NCI-H2029 treated with DMSO at 0.1 percent for 48 hours (cell line): Measurements from ENCODE around the gene C16orf96.
"Not testable (repeated sequence)": the region's sequence is repeated elsewhere in the genome, so short reads cannot be mapped to it uniquely, and the experiment has no call there.

ENCODE experiments used
- DNase-seq: peaks from one replicate; lab custom pipeline; 2025; lab: John Stamatoyannopoulos, UW

The C16orf96 gene

DNA sequence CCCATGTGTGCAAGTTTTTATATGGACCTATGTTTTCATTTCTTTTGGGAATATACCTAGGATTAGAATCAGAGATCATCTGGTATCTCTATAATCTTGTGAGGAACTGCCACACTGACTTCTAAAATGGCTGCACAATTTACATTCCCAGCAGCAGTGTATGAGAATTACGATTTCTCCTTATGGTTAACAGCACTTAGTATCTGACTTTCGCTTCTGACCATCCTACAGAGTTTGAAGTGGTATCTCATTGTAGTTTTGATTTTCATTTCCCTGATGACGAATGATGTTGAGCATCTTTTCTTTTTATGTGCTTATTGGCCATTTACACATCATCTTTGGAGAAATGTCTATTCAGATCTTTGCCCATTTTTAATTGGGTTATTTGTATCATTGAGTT, 10.0 kb downstream of the C16orf96 start:
- DNase-seq, result no peak

DNA sequence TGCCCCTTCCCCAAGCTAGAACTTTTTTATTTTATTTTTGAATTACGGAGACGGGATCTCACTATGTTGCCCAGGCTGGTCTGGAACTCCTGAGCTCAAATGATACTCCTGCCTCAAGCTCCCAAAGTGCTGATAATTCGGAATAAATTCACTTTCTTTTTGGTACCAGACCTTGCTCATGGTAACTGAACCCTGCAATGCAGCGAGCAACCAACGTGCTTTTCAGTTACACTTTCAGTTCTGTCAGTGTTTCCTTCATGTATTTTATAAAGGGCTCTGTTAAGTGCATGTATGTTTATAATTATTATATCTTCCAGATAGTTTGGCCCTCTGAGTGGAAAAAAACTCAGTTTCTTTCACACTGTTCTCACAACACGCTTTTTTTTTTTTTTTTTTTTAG, 13.9 kb downstream of the C16orf96 start:
- DNase-seq, result no peak

DNA sequence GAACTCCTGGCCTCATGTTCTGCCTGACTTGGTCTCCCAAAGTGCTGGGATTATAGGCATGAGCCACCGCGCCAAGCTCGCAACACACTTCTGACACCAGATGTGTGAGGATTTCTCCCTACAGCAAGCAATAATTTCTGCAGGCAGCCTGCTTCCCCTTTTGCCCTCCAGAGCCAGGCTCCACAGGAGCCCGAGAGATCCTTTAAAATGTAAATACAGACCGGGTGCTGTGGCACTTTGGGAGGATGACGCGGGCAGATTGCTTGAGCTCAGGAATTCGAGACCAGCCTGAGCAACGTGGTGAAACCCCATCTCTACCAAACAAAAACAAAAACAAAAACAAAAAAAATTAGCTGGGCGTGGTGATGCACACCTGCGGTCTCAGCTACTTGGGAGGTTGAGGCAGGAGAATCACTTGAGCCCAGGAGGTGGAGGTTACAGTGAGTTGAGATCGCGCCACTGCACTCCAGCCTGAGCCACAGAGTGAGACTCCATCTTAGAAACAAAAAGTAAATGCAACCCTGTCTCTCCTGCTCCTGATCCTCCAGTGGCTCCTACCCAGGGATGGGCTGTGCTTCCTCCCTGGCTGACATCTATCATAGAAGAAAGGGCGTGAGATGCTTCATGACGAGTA, 14.7 kb downstream of the C16orf96 start:
- DNase-seq, result no peak

- DNase-seq, result no peak
Observed at GRCh38 chr16:4572715-4573114, 16.6 kb downstream of the C16orf96 start.

GRCh38 chr16:4573926-4574325, 17.8 kb downstream of the C16orf96 start:
- DNase-seq, result not testable (repeated sequence)

GRCh38 chr16:4574919-4575705, 19.0 kb downstream of the C16orf96 start:
- DNase-seq, result no peak

DNA sequence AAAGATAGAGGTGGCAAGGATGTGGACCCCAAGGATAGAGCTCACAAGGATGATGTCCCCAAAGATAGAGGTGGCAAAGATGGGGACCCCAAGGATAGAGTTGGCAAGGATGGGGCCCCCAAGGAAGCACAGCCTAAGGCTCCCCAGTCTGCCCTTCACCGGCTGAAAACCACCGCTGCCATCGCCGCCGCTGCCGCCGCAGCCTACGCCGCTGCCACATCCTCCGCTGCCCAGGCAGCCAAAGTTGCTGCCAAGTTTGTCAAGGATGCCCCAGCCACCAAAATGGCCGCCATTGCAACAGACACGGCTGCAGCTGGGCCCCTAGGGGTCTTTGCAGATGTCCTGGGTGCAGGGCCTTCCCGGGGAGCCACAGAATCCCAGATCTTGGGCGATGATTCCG, 19.9 kb downstream of the C16orf96 start:
- no peak for DNase-seq

GRCh38 chr16:4578961-4579530, 22.9 kb downstream of the C16orf96 start:
- DNase-seq, result peak; percentile 44

DNA sequence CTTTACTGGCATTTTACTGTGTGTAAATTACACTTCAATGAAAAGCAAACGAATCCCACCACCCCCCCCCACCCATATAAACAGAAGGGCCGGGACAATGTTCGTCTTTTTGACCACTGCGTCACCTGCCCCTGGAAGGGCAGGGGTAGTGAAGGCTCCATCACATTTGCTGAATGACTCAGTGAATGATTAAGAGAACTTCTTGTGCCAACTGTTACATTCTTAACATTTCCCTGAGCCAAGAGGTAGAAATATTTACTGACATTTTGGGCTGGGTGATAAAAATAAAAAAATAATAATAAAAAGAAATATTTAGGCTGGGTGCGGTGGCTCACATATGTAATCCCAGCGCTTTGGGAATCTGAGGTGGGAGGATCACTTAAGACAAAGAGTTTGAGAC, 24.1 kb downstream of the C16orf96 start:
- DNase-seq, result no peak

DNA sequence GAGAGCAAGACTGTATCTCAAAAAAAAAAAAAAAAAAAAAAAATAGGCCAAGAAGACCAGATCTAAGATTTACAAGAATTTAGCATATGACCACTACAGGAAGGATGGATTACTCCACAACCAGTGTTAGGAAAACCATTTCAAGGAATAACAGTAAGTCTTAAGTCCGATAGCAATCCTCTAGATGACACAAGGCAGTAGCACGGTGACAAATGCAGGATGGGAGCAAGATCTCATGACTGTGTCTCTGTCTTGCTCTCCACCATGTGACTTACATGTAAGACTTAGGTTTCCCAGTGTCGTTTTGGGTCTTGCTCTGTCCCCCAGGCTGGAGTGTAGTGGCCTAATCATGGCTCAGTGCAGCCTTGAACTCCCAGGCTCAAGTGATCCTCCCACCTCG, 27.8 kb downstream of the C16orf96 start:
- no peak for DNase-seq

GRCh38 chr16:4586291-4586690, 30.2 kb downstream of the C16orf96 start:
- DNase-seq, result no peak

DNA sequence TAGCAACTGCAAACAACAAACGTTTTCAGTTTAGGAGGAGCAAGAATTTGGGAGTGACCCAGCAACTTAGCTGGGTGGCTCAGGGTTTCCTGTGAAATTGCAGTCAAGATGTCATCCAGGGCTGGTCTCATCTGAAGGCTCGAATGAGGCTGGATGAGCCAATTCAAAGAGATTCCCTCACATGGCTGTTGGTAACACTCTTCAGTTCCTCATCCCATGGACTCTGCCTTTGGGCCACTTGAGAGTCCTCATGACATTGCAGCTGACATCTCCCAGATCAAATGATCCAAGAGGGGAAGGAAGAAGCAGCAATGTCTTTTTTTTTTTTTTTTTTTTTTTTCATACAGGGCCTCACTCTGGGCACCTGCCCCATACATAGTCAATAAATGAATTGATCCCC, 32.2 kb downstream of the C16orf96 start:
- DNase-seq, result no peak

DNA sequence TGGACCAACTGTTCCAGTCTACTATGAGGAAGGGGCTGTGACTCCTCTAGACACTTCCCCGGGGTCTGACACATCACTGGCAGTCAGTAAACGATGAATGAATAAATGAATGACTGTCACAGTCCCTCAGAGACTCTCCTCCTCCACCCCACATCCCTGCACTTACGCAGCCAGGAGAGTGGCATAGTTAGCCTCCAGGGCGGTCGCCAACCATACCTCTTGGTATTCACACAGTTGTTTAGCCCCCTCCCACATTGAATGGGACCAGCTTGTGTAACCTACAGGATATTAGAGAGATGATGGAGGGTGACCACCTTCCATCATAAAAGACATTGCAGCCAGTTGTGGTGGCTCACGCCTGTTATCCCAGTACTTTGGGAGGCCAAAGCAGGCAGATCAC, 32.8 kb downstream of the C16orf96 start:
- no peak for DNase-seq

- no peak for DNase-seq
Observed at GRCh38 chr16:4591191-4591590, 35.1 kb downstream of the C16orf96 start.

DNA sequence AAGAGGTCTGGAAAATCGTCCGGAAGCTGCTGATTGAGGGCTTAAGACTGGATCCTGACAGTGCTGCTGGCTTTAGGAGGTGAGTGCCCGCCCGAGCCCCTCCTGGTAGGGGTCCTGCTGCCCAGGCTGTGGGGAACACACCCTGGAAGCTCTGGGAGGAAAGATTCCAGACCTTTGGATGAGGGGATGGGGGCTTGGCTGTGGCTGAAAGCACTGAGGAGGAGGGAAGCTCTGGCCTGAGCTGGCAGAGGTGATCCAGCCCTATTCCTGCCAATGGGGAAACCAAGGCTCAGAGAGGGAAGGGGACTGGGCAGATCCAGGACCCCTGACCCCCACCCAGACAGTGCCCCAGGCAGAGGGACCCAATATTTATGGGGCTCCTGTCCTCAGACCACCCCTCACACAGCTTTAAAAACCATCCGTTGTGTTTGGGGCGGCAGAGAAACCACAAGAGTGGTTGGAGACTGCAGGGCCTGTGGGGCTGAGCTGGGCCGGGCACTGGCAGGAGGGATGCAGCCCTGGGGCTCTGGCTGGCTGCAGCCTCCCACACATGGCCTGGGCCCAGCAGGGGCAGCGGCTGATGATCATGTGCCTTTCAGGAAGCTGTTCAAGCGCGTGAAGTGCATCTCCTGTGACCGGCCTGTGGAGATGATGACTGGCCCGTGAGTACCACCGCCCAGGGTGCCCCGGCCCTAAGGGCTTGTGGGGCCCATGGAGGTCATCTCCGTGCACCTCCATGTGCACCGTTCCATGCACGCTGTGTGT, 35.7 kb downstream of the C16orf96 start:
- no peak for DNase-seq

- no peak for DNase-seq
Observed at GRCh38 chr16:4593086-4593485, 36.9 kb downstream of the C16orf96 start.

- DNase-seq, result no peak
Observed at GRCh38 chr16:4594433-4595410, 38.6 kb downstream of the C16orf96 start.

DNA sequence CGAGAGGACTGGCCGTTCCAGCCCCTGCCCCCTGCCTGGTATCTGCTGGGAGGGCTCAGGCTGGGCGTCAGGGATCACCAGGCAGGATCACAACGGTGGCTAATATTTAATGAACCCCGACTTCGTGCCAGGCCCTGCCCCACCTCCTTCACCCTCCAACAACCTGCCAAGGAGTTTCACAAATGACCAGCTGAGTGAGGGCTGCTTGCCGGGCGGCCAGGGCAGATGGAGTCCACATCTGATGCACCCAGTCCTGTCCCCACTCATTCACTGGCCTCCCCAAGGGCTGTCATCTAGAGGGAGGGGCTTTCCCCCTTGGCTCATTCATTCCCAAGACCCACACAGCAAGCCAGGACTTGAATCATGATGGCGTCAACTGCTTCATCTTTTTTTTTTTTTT, 41.0 kb downstream of the C16orf96 start:
- DNase-seq, result no peak

GRCh38 chr16:4599037-4599436, 42.9 kb downstream of the C16orf96 start:
- no peak for DNase-seq

DNA sequence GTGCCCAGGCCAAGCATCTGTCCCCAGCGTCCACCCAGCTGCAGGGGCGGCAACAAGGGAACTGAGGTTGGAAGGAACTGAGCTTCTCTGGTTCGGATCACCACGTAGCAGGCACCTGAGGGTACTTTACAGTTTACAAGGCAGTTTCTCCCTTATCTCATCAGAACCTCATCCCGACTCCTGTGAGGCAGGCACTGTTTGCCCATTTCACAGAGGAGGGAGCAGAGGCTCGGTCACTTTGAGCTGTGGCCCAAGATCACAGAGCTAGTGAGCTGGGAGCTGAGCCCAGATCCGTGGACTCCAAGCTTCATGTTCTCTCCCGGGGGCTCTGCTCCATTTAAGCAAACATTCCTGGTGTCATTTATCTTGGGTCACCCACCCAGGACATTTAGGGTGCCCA, 43.4 kb downstream of the C16orf96 start:
- no peak for DNase-seq

GRCh38 chr16:4601036-4601863, 45.1 kb downstream of the C16orf96 start:
- no peak for DNase-seq
